WTC11 (cell line): ENCODE data around the gene CIAPIN1. TPM values are rescaled to one million over a fixed set of nuclear protein-coding genes. Genes with fewer than 3 reads are reported as not detected.

Experiments
- ATAC-seq: fragments of 200-7000 bp; cut with Tn5 transposase; 2 replicates; pipeline ENCODE4 v1.10.0; 2021; ENCODE audit warnings: mild to moderate bottlenecking, moderate library complexity
- CTCF ChIA-PET: fragments of 300-600 bp; sonication (Branson Sonifier 250); formaldehyde crosslinking; loops from one replicate; lab custom pipeline; 2021; ENCODE audit warnings: antibody characterized with exemption; lab: Charles Lee
- POLR2A ChIA-PET: fragments of 350-600 bp; sonication (Branson Sonifier 250); formaldehyde crosslinking; loops from one replicate; lab custom pipeline; 2021; ENCODE audit warnings: antibody characterized with exemption; lab: Charles Lee
- DNase-seq: peaks from one replicate; pipeline ENCODE4 v3.0.0; 2021; ENCODE audit warnings: low spot score
- H3K27ac Mint-ChIP-seq: 2 replicates; pipeline ENCODE4 v1.8.0; 2021; ENCODE audit warnings: mixed read lengths
- H3K27me3 Mint-ChIP-seq: 2 replicates; pipeline ENCODE4 v1.8.0; 2021; ENCODE audit warnings: low read depth, mild to moderate bottlenecking, moderate library complexity, mixed read lengths
- H3K36me3 Mint-ChIP-seq: 2 replicates; pipeline ENCODE4 v1.8.0; 2021; ENCODE audit warnings: mixed read lengths
- H3K4me1 Mint-ChIP-seq: 2 replicates; pipeline ENCODE4 v1.8.0; 2022; ENCODE audit warnings: mixed read lengths
- H3K4me3 Mint-ChIP-seq: 2 replicates; pipeline ENCODE4 v1.8.0; 2021; ENCODE audit warnings: mild to moderate bottlenecking, moderate library complexity, mixed read lengths
- H3K9me3 Mint-ChIP-seq: 2 replicates; pipeline ENCODE4 v1.8.0; 2021; ENCODE audit warnings: mixed read lengths
- AR ChIP-seq: fragments of 250-450 bp; sonication (Bioruptor Pico); IDR thresholded peaks from 2 replicates; pipeline ENCODE4 v1.9.0; 2021; ENCODE audit warnings: mild to moderate bottlenecking
- CBFB ChIP-seq: sonication (generic); formaldehyde crosslinking; IDR thresholded peaks from 2 replicates; pipeline ENCODE4 v1.8.1; 2022; ENCODE audit warnings: mild to moderate bottlenecking, low read depth, missing genetic modification reagents
- ERG ChIP-seq: fragments of 250-450 bp; sonication (Bioruptor Pico); IDR thresholded peaks from 2 replicates; pipeline ENCODE4 v1.8.0; 2021; ENCODE audit warnings: mild to moderate bottlenecking
- FOXP1 ChIP-seq: sonication (generic); formaldehyde crosslinking; IDR thresholded peaks from 2 replicates; pipeline ENCODE4 v1.8.0; 2022; ENCODE audit warnings: missing genetic modification reagents, mild to moderate bottlenecking, moderate library complexity, borderline replicate concordance
- GABPB1 ChIP-seq: sonication (generic); formaldehyde crosslinking; IDR thresholded peaks from 2 replicates; pipeline ENCODE4 v1.8.1; 2023; ENCODE audit warnings: mild to moderate bottlenecking, missing genetic modification reagents
- HMGXB4 ChIP-seq: sonication (generic); formaldehyde crosslinking; IDR thresholded peaks from 2 replicates; pipeline ENCODE4 v1.8.1; 2023; ENCODE audit warnings: mild to moderate bottlenecking, moderate library complexity, missing genetic modification reagents
- IRF1 ChIP-seq: sonication (generic); formaldehyde crosslinking; IDR thresholded peaks from 2 replicates; pipeline ENCODE4 v1.8.0; 2023; ENCODE audit warnings: missing genetic modification reagents
- PRDM15 ChIP-seq: sonication (generic); formaldehyde crosslinking; IDR thresholded peaks from 2 replicates; pipeline ENCODE4 v1.8.0; 2022; ENCODE audit warnings: missing genetic modification reagents
- SMAD4 ChIP-seq: sonication (generic); formaldehyde crosslinking; IDR thresholded peaks from 2 replicates; pipeline ENCODE4 v1.8.0; 2022; ENCODE audit warnings: mild to moderate bottlenecking, missing genetic modification reagents
- USF1 ChIP-seq: sonication (generic); formaldehyde crosslinking; IDR thresholded peaks from 2 replicates; pipeline ENCODE4 v1.8.0; 2022; ENCODE audit warnings: mild to moderate bottlenecking, missing genetic modification reagents
- ZNF425 ChIP-seq: fragments of 250-450 bp; sonication (Bioruptor Pico); conservative IDR thresholded peaks from 2 replicates; pipeline ENCODE4 v1.9.0; 2021; ENCODE audit warnings: mild to moderate bottlenecking
- total RNA-seq: library from RNA; stranded (reverse); gene quantifications from 3 replicates; pipeline ENCODE4 v1.2.3, GENCODE V29; 2021

Gene CIAPIN1
- total RNA-seq, 1 experiment from 2014 or later = 87.9 TPM

- TF ChIP-seq AR (CRISPR knock-in tag) (no peak), CBFB (CRISPR knock-in tag) (no peak), SMAD4 (CRISPR knock-in tag) (no peak), PRDM15 (no peak), ZNF425 (CRISPR knock-in tag) (no peak), IRF1 (CRISPR knock-in tag) (no peak), GABPB1 (CRISPR knock-in tag) (no peak), USF1 (CRISPR knock-in tag) (no peak)
- TF ChIP-seq, all 79 proteins: peak for 4
Measured at GRCh38 chr16:57475711-57476339, 28.6 kb upstream of the CIAPIN1 start (continued).

GRCh38 chr16:57474671-57475661 is 27.8 kb upstream of the CIAPIN1 start:
- DNase-seq = no peak
- Mint-ChIP-seq H3K36me3 (peaks cover 19% of the 10 kb centered on the region), H3K27ac (no peak overlapping the region), H3K9me3 (no peaks in the 10 kb centered on the region), H3K4me1 (peaks cover 73% of the 10 kb centered on the region), H3K27me3 (peaks cover 6% of the 10 kb centered on the region), H3K4me3 (peak overlapping the region; percentile 29)
- TF ChIP-seq ERG = no peak
- 0 out of 2 replicates have a peak, but pooled peaks have one; percentile 52 for TF ChIP-seq HMGXB4 (CRISPR knock-in tag)
- peak; percentile 18; the same call in 1 of the 2 replicates for TF ChIP-seq FOXP1
- ChIA-PET POLR2A (interaction anchor here (0.7 kb wide), 1 partner anchor 28 kb away, joined by 3 read pairs; the partner anchor contains the start of genes CIAPIN1 and COQ9), CTCF (interaction anchor here (0.6 to 8.2 kb wide), 13 partner anchors 12 to 175 kb away, joined by 3 to 80 read pairs (median 4); partner anchors contain the start of gene POLR2C)
- no peak for ATAC-seq
